NCI-H524 (cell line): ENCODE results near the gene TM9SF2.
A peak's percentile ranks its signal among the peaks of the same experiment; 100 is the strongest.
"Not testable (repeated sequence)": the region's sequence is repeated elsewhere in the genome, so short reads cannot be mapped to it uniquely, and the experiment has no call there.

ENCODE experiments used
- DNase-seq, 2 experiments: peaks; one replicate each; lab custom pipeline; 2025; lab: John Stamatoyannopoulos, UW

TM9SF2 gene, protein sequence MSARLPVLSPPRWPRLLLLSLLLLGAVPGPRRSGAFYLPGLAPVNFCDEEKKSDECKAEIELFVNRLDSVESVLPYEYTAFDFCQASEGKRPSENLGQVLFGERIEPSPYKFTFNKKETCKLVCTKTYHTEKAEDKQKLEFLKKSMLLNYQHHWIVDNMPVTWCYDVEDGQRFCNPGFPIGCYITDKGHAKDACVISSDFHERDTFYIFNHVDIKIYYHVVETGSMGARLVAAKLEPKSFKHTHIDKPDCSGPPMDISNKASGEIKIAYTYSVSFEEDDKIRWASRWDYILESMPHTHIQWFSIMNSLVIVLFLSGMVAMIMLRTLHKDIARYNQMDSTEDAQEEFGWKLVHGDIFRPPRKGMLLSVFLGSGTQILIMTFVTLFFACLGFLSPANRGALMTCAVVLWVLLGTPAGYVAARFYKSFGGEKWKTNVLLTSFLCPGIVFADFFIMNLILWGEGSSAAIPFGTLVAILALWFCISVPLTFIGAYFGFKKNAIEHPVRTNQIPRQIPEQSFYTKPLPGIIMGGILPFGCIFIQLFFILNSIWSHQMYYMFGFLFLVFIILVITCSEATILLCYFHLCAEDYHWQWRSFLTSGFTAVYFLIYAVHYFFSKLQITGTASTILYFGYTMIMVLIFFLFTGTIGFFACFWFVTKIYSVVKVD

DNA sequence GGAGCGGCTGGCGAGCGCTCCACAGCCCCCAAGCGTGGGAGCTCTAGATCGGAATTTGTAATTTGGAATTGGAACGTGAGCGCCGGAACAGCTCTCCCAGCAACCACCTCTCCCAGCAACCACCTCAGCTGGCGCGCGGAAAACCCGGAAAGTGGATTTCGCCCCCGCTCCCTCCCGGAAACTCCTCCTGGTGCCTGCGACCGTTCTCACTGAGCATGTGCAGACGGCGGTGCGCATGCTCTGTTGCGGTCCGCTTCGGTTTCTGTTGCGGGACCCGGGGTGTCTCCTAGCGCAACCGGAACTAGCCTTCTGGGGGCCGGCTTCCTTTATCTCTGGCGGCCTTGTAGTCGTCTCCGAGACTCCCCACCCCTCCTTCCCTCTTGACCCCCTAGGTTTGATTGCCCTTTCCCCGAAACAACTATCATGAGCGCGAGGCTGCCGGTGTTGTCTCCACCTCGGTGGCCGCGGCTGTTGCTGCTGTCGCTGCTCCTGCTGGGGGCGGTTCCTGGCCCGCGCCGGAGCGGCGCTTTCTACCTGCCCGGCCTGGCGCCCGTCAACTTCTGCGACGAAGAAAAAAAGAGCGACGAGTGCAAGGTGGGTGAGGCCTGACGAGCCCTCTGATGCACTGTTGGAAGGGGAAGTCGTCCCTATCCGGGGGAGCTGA is at the start of gene TM9SF2:
Gene TM9SF2 (plus strand): TSS at position 289 of the 664 bp plus-strand sequence. CDS start 135 bp downstream, at position 424.
- peak; percentile 76 to 95 for DNase-seq

- no peak for DNase-seq
Measured at GRCh38 chr13:99454518-99455183, 46.6 kb upstream of the TM9SF2 start.

GRCh38 chr13:99459099-99459850 is 42.0 kb upstream of the TM9SF2 start:
- DNase-seq, result no peak

DNA sequence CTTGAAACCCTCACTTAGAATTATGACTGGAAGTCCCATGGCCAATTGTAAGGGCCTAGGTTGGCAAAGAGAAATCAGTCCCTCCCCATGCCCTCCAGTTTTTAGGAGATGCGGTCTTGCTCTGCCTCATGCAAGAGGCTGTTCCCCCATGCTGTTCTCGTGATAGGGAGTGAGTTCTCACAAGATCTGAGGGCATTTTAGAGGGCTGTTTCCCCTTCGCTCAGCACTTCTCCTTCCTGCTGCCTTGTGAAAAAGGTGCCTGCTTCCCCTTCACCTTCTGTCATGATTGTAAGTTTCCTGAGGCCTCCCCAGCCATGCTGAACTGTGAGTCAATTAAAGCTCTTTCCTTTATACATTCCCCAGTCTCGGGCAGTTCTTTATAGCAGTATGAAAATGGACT is 40.5 kb upstream of the TM9SF2 start:
- not testable (repeated sequence) for DNase-seq

GRCh38 chr13:99463646-99464397 is 37.5 kb upstream of the TM9SF2 start:
- peak in 1 of 2 experiments; percentile 73 for DNase-seq

- DNase-seq, result no peak
Measured at GRCh38 chr13:99464441-99464949, 36.8 kb upstream of the TM9SF2 start.

DNA sequence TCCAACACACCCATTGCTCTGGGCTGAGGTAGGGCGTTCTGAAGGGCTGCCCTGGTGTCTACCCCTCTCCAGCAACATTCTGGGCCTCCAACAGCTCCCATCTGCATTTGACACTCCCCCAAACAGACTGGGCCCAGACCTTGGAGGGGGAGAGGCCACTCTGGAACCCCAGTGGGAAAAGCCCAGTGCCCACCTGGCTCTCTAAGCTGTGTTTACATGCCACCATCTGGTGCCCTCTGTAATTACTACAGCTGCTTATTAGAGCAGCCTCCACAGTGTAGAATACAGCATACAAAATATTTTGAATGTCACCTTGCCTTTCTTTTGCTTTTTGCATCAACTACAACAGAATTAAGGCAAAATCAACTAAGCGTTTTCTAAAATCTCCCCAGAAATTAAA is 35.8 kb upstream of the TM9SF2 start:
- DNase-seq, result peak; percentile 96 to 98

GRCh38 chr13:99467764-99468163 is 33.5 kb upstream of the TM9SF2 start:
- no peak for DNase-seq

- peak; percentile 78 to 94 for DNase-seq
Measured at GRCh38 chr13:99469041-99469440, 32.2 kb upstream of the TM9SF2 start.

DNA sequence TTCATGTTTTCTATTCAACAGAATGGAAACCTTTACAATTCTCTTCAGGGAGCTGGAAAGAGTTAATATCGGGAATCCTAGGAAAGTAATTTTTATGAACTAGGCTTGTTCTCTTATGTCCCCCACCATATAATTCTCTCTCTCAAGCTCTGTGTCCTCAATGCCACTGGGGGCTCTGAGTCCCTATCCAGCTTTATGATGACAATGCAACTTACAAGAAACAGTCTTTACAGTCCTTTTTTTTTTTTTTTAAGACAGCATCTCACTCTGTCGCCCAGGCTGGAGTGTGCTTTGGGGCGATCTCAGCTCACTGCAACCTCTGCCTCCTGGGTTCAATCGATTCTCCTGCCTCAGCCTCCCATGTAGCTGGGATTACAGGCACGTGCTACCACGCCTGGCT is 31.2 kb upstream of the TM9SF2 start:
- no peak for DNase-seq

- no peak for DNase-seq
Measured at GRCh38 chr13:99471221-99472121, 29.8 kb upstream of the TM9SF2 start.

GRCh38 chr13:99472122-99472440 is 29.2 kb upstream of the TM9SF2 start:
- no peak for DNase-seq

DNA sequence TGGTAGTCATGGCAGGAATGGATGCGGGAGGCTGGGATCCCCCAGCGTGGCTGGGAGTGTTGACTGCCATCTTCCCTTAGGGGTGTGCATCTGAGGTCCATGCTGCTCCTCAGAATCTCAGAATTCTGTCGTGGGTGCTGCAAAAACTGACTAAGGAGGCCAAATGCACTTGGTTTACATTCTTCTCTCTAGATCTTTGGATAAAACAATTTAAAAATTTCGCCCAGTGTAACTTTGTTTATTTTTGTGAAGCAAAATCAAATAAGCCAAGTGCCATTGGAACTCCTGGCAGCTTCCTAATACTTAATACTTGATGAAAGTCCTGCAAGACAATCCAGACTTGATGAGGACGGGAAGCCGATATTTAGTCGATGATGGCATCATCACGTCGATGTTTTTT is 27.8 kb upstream of the TM9SF2 start:
- no peak for DNase-seq

GRCh38 chr13:99476648-99477047 is 24.6 kb upstream of the TM9SF2 start:
- DNase-seq, result no peak

DNA sequence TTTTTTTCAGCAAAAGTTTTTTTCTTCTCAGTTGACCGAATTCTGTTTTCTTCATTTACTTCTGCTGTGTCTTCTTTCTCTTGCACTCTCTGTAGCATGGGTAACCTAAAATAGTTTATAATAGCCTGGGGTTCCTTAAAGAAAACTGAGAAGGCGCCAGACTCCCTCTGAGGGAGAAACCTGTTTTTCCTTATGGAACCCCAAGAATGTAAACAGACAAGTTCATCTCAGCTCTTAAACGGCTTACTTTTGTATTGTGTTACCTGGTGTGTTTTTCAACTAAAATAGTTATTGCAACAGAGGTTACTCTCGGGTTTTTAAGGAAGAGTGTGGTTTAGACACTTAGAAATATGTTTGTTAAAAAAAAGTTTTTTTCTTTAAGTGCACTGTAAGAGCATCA is 23.8 kb upstream of the TM9SF2 start:
- no peak for DNase-seq

DNA sequence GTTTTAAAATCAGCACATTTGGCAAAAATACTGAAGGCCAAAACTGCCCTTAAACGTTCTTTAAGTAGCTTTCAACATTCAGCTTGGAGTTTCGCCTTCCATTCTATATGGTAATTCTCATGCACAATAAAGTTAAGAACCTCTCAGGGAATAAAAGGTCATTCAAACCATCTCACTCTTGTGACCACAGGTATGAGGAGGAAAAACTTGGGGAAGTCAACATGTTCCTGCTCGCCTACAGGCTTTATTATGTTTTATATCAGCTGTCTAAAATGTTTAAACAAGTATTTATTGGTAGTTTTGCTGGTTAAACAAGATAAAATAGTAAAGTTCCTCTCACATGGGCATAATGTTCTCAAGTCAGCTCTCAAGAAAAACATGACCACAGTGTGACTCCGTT is 19.9 kb upstream of the TM9SF2 start:
- no peak for DNase-seq

GRCh38 chr13:99484473-99484872 is 16.8 kb upstream of the TM9SF2 start:
- DNase-seq, result no peak

- no peak for DNase-seq
Measured at GRCh38 chr13:99486996-99487395, 14.3 kb upstream of the TM9SF2 start.

GRCh38 chr13:99489028-99489427 is 12.2 kb upstream of the TM9SF2 start:
- no peak for DNase-seq

- DNase-seq, result not testable (repeated sequence)
Measured at GRCh38 chr13:99491750-99492149, 9.5 kb upstream of the TM9SF2 start.
